IMR-90 (cell line): ENCODE data around the gene MRGPRF.

Experiments used
- BHLHE40 ChIP-seq: fragments of 150-350 bp; IDR thresholded peaks from 2 replicates; pipeline ENCODE4 v1.6.1; 2016; ENCODE audit warnings: mild to moderate bottlenecking, low read depth, low read length
- CEBPB ChIP-seq: IDR thresholded peaks from 2 replicates; pipeline ENCODE4 v1.6.1; 2012; ENCODE audit warnings: low read depth, low read length, improper control_type of control experiment
- CTCF ChIP-seq: conservative IDR thresholded peaks from 2 replicates; pipeline ENCODE4 v1.5.1; 2012; ENCODE audit warnings: mild to moderate bottlenecking, low read depth, low read length, improper control_type of control experiment
- ELK1 ChIP-seq: fragments of 150-350 bp; IDR thresholded peaks from 2 replicates; pipeline ENCODE4 v1.6.1; 2016; ENCODE audit warnings: low read depth, mild to moderate bottlenecking, low read length, moderate library complexity, borderline replicate concordance
- MAFK ChIP-seq: IDR thresholded peaks from 2 replicates; pipeline ENCODE4 v1.6.1; 2012; ENCODE audit warnings: low read depth, low read length, improper control_type of control experiment
- POLR2A ChIP-seq: IDR thresholded peaks from 2 replicates; pipeline ENCODE4 v1.6.1; 2012; ENCODE audit warnings: mild to moderate bottlenecking, low read depth, low read length
- RAD21 ChIP-seq: IDR thresholded peaks from 2 replicates; pipeline ENCODE4 v1.6.1; 2012; ENCODE audit warnings: low read length, improper control_type of control experiment
- RCOR1 ChIP-seq: IDR thresholded peaks from 2 replicates; pipeline ENCODE4 v1.6.1; 2012; ENCODE audit warnings: mild to moderate bottlenecking, low read length, improper control_type of control experiment; ENCODE audit not compliant: insufficient replicate concordance
- RFX5 ChIP-seq: IDR thresholded peaks from 2 replicates; pipeline ENCODE4 v1.8.0; 2012; ENCODE audit warnings: low read depth, mild to moderate bottlenecking, low read length, moderate library complexity
- SMC3 ChIP-seq: fragments of 150-350 bp; IDR thresholded peaks from 2 replicates; pipeline ENCODE4 v1.6.1; 2016; ENCODE audit warnings: low read depth, mild to moderate bottlenecking, antibody characterized with exemption, low read length, moderate library complexity
- USF2 ChIP-seq: fragments of 150-350 bp; IDR thresholded peaks from 2 replicates; pipeline ENCODE4 v1.6.1; 2017; ENCODE audit warnings: mild to moderate bottlenecking, antibody characterized with exemption, low read length, low read depth

- TF ChIP-seq CTCF (no peak), POLR2A (no peak), USF2 (no peak), MAFK (no peak), RFX5 (no peak), CEBPB (no peak), SMC3 (no peak), ELK1 (no peak), RCOR1 (no peak), RAD21 (no peak), BHLHE40 (no peak)
Measured at GRCh38 chr11:69000391-69000790, 12.7 kb downstream of the MRGPRF start.
